Measurements from ENCODE around the gene PIK3R1. TPM values are rescaled to one million over a fixed set of nuclear protein-coding genes. Genes with fewer than 3 reads are reported as not detected.

The PIK3R1 gene
- total RNA-seq, 1 donor = 26.8 TPM

- Histone ChIP-seq H3K4me2 (ENCODE audit: insufficient read depth, low read length) (no peak overlapping the region), H3K9me3 (ENCODE audit: low read depth, low read length) (no peaks in the 10 kb centered on the region), H3K79me2 (ENCODE audit: insufficient read depth, low read length) (peaks cover 54% of the 10 kb centered on the region), H4K20me1 (ENCODE audit: insufficient read depth, low read length) (no peaks in the 10 kb centered on the region), H3K4me1 (ENCODE audit: insufficient read depth, low read length) (peaks cover 32% of the 10 kb centered on the region), H3K27me3 (ENCODE audit: insufficient read depth, low read length) (no peaks in the 10 kb centered on the region), H3K27ac (ENCODE audit: low read depth, low read length) (no peak overlapping the region), H2AFZ (ENCODE audit: low read length) (no peak overlapping the region), H3K4me3 (ENCODE audit: insufficient read depth, low read length) (no peak overlapping the region), H3K36me3 (ENCODE audit: insufficient read depth, low read length) (no peaks in the 10 kb centered on the region)
- DNase-seq (ENCODE audit: insufficient read length, low spot score, missing footprints) = no peak
- no peak for TF ChIP-seq CTCF (IDR thresholded peaks at IDR 0.05; ENCODE audit: extremely low read depth, low read depth, low read length)
Observed at GRCh38 chr5:68246802-68247201, 31.2 kb downstream of the PIK3R1 start.

- Histone ChIP-seq H3K36me3 (ENCODE audit: insufficient read depth, low read length) (no peaks in the 10 kb centered on the region), H3K4me3 (ENCODE audit: insufficient read depth, low read length) (no peak overlapping the region), H2AFZ (ENCODE audit: low read length) (no peak overlapping the region), H3K4me1 (ENCODE audit: insufficient read depth, low read length) (peaks cover 36% of the 10 kb centered on the region), H3K79me2 (ENCODE audit: insufficient read depth, low read length) (peaks cover 50% of the 10 kb centered on the region), H3K27me3 (ENCODE audit: insufficient read depth, low read length) (no peaks in the 10 kb centered on the region), H3K4me2 (ENCODE audit: insufficient read depth, low read length) (no peak overlapping the region), H3K27ac (ENCODE audit: low read depth, low read length) (no peak overlapping the region), H3K9me3 (ENCODE audit: low read depth, low read length) (no peaks in the 10 kb centered on the region), H4K20me1 (ENCODE audit: insufficient read depth, low read length) (no peaks in the 10 kb centered on the region)
- TF ChIP-seq CTCF (IDR thresholded peaks at IDR 0.05; ENCODE audit: extremely low read depth, low read depth, low read length) = no peak
- DNase-seq (ENCODE audit: insufficient read length, low spot score, missing footprints) = no peak
Observed at GRCh38 chr5:68247627-68248026, 32.1 kb downstream of the PIK3R1 start.

- Histone ChIP-seq H3K36me3 (ENCODE audit: insufficient read depth, low read length) (no peaks in the 10 kb centered on the region), H3K9me3 (ENCODE audit: low read depth, low read length) (no peaks in the 10 kb centered on the region), H4K20me1 (ENCODE audit: insufficient read depth, low read length) (peaks cover 2% of the 10 kb centered on the region), H3K4me1 (ENCODE audit: insufficient read depth, low read length) (peaks cover 32% of the 10 kb centered on the region), H3K27ac (ENCODE audit: low read depth, low read length) (no peak overlapping the region), H3K79me2 (ENCODE audit: insufficient read depth, low read length) (peaks cover 52% of the 10 kb centered on the region), H3K4me2 (ENCODE audit: insufficient read depth, low read length) (no peak overlapping the region), H2AFZ (ENCODE audit: low read length) (no peak overlapping the region), H3K27me3 (ENCODE audit: insufficient read depth, low read length) (no peaks in the 10 kb centered on the region), H3K4me3 (ENCODE audit: insufficient read depth, low read length) (no peak overlapping the region)
- no peak for DNase-seq (ENCODE audit: insufficient read length, low spot score, missing footprints)
- no peak for TF ChIP-seq CTCF (IDR thresholded peaks at IDR 0.05; ENCODE audit: extremely low read depth, low read depth, low read length)
Observed at GRCh38 chr5:68248896-68249295, 33.3 kb downstream of the PIK3R1 start.

GRCh38 chr5:68249520-68249919 is 34.0 kb downstream of the PIK3R1 start:
- Histone ChIP-seq H3K4me1 (ENCODE audit: insufficient read depth, low read length) (peaks cover 32% of the 10 kb centered on the region), H3K4me2 (ENCODE audit: insufficient read depth, low read length) (no peak overlapping the region), H3K4me3 (ENCODE audit: insufficient read depth, low read length) (no peak overlapping the region), H3K9me3 (ENCODE audit: low read depth, low read length) (no peaks in the 10 kb centered on the region), H4K20me1 (ENCODE audit: insufficient read depth, low read length) (peaks cover 2% of the 10 kb centered on the region), H3K36me3 (ENCODE audit: insufficient read depth, low read length) (no peaks in the 10 kb centered on the region), H3K27me3 (ENCODE audit: insufficient read depth, low read length) (no peaks in the 10 kb centered on the region), H3K79me2 (ENCODE audit: insufficient read depth, low read length) (peaks cover 53% of the 10 kb centered on the region), H3K27ac (ENCODE audit: low read depth, low read length) (no peak overlapping the region), H2AFZ (ENCODE audit: low read length) (no peak overlapping the region)
- no peak for TF ChIP-seq CTCF (IDR thresholded peaks at IDR 0.05; ENCODE audit: extremely low read depth, low read depth, low read length)
- DNase-seq (ENCODE audit: insufficient read length, low spot score, missing footprints) = no peak
